Measurements from ENCODE around the gene GCG.

The GCG gene

DNA sequence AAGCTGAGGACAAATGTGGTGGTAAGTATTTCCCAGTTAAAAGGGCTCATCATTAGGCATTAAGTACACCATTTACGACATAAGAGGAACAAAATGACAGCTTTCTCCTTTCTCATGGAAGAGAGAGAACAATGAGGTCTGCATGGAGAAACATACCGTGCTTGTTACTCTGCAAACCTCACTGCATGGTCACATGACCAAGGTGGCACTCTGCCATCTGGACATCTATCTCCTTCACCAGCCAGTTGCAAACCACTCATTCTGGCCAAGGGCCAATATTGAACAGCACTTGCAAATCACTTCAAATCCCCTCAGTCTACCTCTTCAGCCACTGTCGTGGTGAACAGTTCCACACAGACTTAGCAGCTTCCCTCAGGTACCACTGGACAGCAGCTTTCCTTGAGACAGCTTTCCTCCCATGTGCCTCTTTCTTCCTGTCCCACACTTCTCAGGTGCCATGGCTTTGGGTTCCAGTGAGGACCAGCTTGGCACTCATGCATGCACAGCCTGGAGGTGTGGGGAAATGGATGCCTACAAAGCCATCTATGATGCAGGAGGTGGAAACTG lies 48.5 kb downstream of the GCG start:
- no peak for DNase-seq (ENCODE audit: low spot score)

- no peak for DNase-seq (ENCODE audit: low spot score)
Measured at GRCh38 chr2:162100579-162100978, 51.5 kb downstream of the GCG start.

- no peak for DNase-seq (ENCODE audit: low spot score)
Measured at GRCh38 chr2:162099836-162100235, 52.2 kb downstream of the GCG start.
